Chondrocyte (in vitro differentiated cells): ENCODE data around the gene SCUBE1. TPM values are rescaled to one million over a fixed set of nuclear protein-coding genes. Genes with fewer than 3 reads are reported as not detected.
A peak's percentile ranks its signal among the peaks of the same experiment; 100 is the strongest.

Source experiments
- DNase-seq: peaks from one replicate; pipeline ENCODE4 v3.0.0; 2021; ENCODE audit warnings: mixed read lengths, low spot score
- H3K27ac Mint-ChIP-seq: one replicate; pipeline ENCODE4 v1.8.0; 2021; ENCODE audit warnings: mild to moderate bottlenecking, moderate library complexity, mixed read lengths; ENCODE audit not compliant: unreplicated experiment
- H3K27me3 Mint-ChIP-seq: 2 replicates; pipeline ENCODE4 v1.8.0; 2021; ENCODE audit warnings: low read depth, mixed read lengths
- H3K36me3 Mint-ChIP-seq: 2 replicates; pipeline ENCODE4 v1.8.0; 2021; ENCODE audit warnings: low read depth, mixed read lengths
- H3K4me1 Mint-ChIP-seq: 2 replicates; pipeline ENCODE4 v1.8.0; 2021; ENCODE audit warnings: low read depth, mild to moderate bottlenecking, mixed read lengths
- H3K4me3 Mint-ChIP-seq: one replicate; pipeline ENCODE4 v1.8.0; 2021; ENCODE audit warnings: mild to moderate bottlenecking, moderate library complexity, mixed read lengths; ENCODE audit not compliant: unreplicated experiment
- H3K9me3 Mint-ChIP-seq: 2 replicates; pipeline ENCODE4 v1.8.0; 2021; ENCODE audit warnings: low read depth, mixed read lengths
- total RNA-seq: library from RNA; stranded (reverse); gene quantifications from 3 replicates; pipeline ENCODE4 v1.2.1, GENCODE V29; 2021
- TF ChIP-seq, protein P1 (sequence below): fragments of 200-600 bp; sonication (generic); IDR thresholded peaks from 2 replicates; pipeline ENCODE4 v1.5.0; 2021; ENCODE audit warnings: antibody characterized with exemption, mild to moderate bottlenecking, moderate library complexity

Gene SCUBE1
- total RNA-seq, 1 donor from 2014 or later = 3.2 TPM

DNA sequence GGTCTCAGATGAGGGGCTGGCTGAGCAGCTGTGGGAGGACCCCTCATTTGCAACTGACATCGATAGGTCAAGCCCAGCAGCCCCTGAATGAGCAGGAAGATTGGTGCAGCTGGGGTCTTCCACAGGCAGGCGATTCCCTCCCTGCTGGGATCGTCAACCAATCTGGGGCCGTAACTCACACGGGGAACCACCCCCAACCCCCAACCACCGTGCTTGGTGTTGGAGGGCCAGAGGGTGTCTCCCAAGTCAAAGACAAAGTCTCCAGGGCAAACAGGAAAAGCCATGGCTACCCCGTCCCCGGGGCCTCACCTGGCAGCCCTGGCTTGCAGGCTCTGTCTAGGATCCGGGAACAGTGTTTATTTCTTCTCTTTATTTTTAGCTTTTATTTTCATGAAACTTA lies 26.9 kb upstream of the SCUBE1 start:
- peaks cover 59% of the 10 kb centered on the region for H3K27me3 Mint-ChIP-seq
- peaks cover 22% of the 10 kb centered on the region for H3K4me1 Mint-ChIP-seq

DNA sequence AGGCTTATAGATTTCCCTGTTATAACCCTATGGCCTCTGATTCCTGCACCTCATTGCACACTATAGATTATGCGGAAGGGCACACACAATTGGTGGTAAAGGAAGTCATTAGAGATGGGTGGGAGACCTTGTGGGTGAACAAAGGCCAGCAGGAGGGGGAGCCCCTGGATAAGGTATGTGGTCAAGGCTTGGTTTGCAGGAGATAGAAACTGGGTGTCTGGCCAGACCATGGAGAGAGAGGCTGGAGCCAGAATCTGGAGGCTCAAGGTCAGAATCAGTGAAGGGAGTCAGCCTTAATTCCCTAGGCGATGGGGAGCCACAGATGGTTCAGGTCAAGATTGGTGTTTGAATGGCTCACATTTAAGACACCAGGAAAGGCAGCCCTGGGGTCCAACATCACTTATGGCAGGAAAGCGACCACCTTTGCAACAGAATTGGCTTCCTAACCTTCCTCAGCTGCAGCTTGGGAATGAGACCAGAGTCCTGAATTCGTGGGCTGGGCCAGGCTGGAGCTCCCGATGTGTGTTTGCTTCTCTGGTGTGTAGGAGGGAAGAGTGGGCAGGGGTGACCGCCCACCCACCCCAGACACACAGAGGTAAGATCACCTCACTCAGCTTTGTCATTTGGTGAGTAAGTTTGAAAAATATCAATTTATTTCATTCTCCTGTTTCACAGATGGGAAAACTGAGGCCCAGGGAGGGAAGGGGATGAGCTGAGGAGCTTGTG lies 22.7 kb upstream of the SCUBE1 start:
- TF ChIP-seq, protein P1, sequence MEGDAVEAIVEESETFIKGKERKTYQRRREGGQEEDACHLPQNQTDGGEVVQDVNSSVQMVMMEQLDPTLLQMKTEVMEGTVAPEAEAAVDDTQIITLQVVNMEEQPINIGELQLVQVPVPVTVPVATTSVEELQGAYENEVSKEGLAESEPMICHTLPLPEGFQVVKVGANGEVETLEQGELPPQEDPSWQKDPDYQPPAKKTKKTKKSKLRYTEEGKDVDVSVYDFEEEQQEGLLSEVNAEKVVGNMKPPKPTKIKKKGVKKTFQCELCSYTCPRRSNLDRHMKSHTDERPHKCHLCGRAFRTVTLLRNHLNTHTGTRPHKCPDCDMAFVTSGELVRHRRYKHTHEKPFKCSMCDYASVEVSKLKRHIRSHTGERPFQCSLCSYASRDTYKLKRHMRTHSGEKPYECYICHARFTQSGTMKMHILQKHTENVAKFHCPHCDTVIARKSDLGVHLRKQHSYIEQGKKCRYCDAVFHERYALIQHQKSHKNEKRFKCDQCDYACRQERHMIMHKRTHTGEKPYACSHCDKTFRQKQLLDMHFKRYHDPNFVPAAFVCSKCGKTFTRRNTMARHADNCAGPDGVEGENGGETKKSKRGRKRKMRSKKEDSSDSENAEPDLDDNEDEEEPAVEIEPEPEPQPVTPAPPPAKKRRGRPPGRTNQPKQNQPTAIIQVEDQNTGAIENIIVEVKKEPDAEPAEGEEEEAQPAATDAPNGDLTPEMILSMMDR = no peak
- Mint-ChIP-seq H3K9me3 (no peaks in the 10 kb centered on the region), H3K4me3 (no peak overlapping the region), H3K27me3 (peaks cover 39% of the 10 kb centered on the region), H3K27ac (no peak overlapping the region), H3K36me3 (no peaks in the 10 kb centered on the region), H3K4me1 (peaks cover 22% of the 10 kb centered on the region)
- DNase-seq = no peak

More for the DNA sequence above, 26.9 kb upstream of the SCUBE1 start:
- no peak overlapping the region for H3K27ac Mint-ChIP-seq
- DNase-seq = no peak
- H3K36me3 Mint-ChIP-seq = peaks cover 6% of the 10 kb centered on the region
- TF ChIP-seq, protein P1 = no peak
- H3K4me3 Mint-ChIP-seq = no peak overlapping the region
- peaks cover 7% of the 10 kb centered on the region for H3K9me3 Mint-ChIP-seq

GRCh38 chr22:43364169-43364435 lies 20.9 kb upstream of the SCUBE1 start:
- Mint-ChIP-seq H3K27ac (no peak overlapping the region), H3K9me3 (no peaks in the 10 kb centered on the region), H3K4me3 (no peak overlapping the region), H3K27me3 (peaks cover 31% of the 10 kb centered on the region), H3K36me3 (no peaks in the 10 kb centered on the region), H3K4me1 (peaks cover 9% of the 10 kb centered on the region)
- TF ChIP-seq, protein P1 = no peak
- no peak for DNase-seq

DNA sequence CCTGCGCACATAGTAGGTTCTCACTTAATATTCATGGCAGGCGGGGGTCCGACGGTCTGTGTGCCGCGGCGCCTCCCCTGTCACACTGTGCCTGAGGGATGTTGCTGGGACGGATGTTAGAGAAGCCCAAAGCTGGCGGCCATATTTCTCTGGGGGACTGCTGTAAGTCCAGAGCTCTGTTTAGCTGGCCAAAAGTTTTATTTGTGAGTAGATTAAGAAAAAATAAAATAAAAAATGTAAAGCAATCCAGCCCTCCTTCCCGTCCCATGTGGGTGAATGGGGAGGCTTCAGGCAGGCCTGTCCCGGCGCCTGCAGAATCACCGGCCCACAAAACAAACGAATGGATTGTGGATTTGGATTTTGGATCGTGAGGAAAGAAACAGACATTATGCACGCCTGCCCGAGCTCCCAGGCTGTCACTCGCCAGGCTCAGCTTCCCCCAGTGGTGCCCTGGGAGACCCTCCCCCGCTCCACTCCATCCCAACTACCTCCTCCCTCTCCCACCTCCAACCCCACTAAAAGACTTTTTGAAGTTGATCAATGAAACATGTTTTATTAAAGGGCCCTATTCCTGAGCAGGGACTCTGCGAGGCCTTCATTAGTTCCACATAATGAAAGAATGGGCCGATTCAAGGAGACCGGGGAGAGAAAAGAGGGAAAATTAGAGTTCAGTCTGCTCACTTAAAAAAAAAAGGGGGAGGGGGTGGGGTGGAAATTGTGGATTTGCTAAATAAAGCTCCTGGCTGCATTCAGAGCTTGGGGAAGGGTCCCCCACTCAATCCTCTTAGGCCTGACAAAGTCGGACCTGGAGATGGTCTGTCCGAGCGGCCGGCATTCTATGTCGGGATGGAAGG lies 20.4 kb upstream of the SCUBE1 start:
- H3K4me3 Mint-ChIP-seq = no peak overlapping the region
- H3K27me3 Mint-ChIP-seq = peaks cover 31% of the 10 kb centered on the region
- H3K4me1 Mint-ChIP-seq = peaks cover 5% of the 10 kb centered on the region
- no peaks in the 10 kb centered on the region for H3K36me3 Mint-ChIP-seq
- H3K27ac Mint-ChIP-seq = no peak overlapping the region
- peak; percentile 32 for DNase-seq
- H3K9me3 Mint-ChIP-seq = no peaks in the 10 kb centered on the region
- TF ChIP-seq, protein P1 = no peak

- peaks cover 23% of the 10 kb centered on the region for H3K27me3 Mint-ChIP-seq
- TF ChIP-seq, protein P1 = no peak
- H3K36me3 Mint-ChIP-seq = peaks cover 2% of the 10 kb centered on the region
- no peak overlapping the region for H3K4me3 Mint-ChIP-seq
- no peaks in the 10 kb centered on the region for H3K9me3 Mint-ChIP-seq
- no peak overlapping the region for H3K27ac Mint-ChIP-seq
- no peaks in the 10 kb centered on the region for H3K4me1 Mint-ChIP-seq
- DNase-seq = peak; percentile 58
These were observed 17.4 kb upstream of the SCUBE1 start for GRCh38 chr22:43360576-43360975.
